HG03108 (cell line): ENCODE results near the gene TEK.
"Not testable (repeated sequence)": the region's sequence is repeated elsewhere in the genome, so short reads cannot be mapped to it uniquely, and the experiment has no call there.

Experiments used
- ATAC-seq: cut with Tn5 transposase; IDR thresholded peaks from one replicate; pipeline ENCODE4 v1.9.1; 2021; ENCODE audit warnings: moderate library complexity; ENCODE audit not compliant: unreplicated experiment

Gene TEK

GRCh38 chr9:27212191-27212590 is 103.2 kb downstream of the TEK start:
- no peak for ATAC-seq

- no peak for ATAC-seq
Measured at GRCh38 chr9:27212621-27213020, 103.6 kb downstream of the TEK start.

GRCh38 chr9:27227192-27227591 is 118.2 kb downstream of the TEK start:
- no peak for ATAC-seq

- ATAC-seq = not testable (repeated sequence)
Measured at GRCh38 chr9:27239648-27240047, 130.6 kb downstream of the TEK start.

GRCh38 chr9:27247756-27248155 is 138.7 kb downstream of the TEK start:
- peak; percentile 52 for ATAC-seq

GRCh38 chr9:27248702-27249101 is 139.7 kb downstream of the TEK start:
- ATAC-seq = no peak

GRCh38 chr9:27258662-27259061 is 149.6 kb downstream of the TEK start:
- ATAC-seq = no peak

GRCh38 chr9:27260789-27261516 is 151.9 kb downstream of the TEK start:
- no peak for ATAC-seq

GRCh38 chr9:27261517-27262211 is 152.6 kb downstream of the TEK start:
- ATAC-seq = no peak

- ATAC-seq = no peak
Measured at GRCh38 chr9:27272103-27272502, 163.1 kb downstream of the TEK start.

GRCh38 chr9:27273186-27273585 is 164.2 kb downstream of the TEK start:
- no peak for ATAC-seq

- no peak for ATAC-seq
Measured at GRCh38 chr9:27276193-27277030, 167.4 kb downstream of the TEK start.

GRCh38 chr9:27278374-27278773 is 169.3 kb downstream of the TEK start:
- ATAC-seq = no peak

- no peak for ATAC-seq
Measured at GRCh38 chr9:27279611-27280010, 170.6 kb downstream of the TEK start.
